ENCODE measurements around the gene CALML3.

CALML3 gene

DNA sequence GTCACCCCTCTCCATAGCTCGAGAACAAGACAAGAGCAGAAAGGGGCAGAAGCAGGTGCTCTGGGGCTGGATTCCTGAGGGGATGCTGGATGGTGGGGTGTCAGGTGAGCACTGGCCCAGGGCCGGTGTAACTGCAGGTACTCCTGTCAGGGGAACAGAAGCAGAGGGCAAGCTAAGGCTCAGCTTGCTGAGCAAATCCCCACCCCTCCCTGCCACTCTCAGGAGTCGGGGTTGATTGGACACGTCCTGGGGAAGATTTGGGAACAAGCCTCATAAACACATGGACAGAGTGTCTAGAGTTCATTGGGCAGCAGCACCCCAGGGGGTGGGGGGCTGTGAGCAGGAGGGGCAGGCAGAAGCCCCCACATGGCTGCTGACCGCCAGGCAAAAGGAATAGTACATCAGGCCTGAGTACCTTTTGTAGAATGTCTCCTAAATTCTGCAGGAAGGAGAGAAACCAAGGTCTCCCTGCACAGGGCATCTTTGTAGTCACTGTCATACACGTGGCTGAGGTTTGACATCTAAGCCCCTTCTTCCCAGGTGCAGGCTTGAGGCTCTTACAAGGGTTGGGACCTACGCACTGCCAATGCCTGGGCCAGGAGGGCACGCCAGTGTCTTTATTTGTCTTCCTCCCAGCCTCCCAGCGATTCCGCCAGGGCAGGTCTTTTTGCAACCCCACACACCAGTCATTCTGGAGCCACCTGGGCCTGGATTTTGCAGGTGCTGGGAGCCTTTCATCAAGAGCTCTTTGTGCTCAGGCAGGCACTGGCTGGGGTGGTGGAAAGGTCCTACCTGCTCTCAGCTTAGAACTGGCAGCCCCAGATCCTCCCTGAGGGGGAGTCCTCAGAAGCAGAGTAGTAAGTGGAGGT lies 2.8 kb downstream of the CALML3 start:
- DNase-seq (ENCODE audit: low spot score) = no peak

DNA sequence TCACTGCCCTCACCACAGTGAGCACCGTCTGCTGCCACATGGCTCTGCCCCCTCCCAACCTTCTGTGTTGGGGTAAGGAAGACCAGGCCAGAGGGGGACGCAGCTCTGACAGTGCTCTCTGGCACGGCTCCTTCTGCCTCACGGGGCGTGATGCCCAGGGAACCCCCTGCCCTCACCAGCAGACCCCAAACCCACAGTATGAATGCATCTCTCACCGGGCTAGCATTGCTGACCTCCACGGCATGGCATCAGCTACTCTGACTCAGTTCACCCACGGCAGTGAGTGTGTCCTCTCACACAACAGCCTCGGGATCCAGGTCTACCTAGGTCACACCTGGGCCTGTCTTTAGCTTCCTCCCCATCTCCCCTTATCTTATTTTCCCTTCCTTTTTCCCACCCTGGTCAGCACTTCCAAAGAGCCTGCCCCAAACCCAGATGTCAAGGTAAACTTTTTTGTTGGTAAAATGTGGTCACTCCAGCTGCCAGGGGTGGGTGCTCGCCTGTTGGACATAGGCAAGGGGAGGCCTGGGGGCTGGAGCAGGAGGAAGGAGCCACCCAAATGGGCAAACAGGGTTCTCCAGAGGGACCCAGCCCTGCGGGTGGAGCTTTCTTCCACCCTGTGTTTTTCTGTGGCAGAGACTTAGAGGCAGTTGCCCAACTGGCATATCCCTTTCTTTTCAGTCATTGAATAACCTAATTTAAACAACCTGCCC lies 4.4 kb downstream of the CALML3 start:
- DNase-seq (ENCODE audit: low spot score) = no peak

DNA sequence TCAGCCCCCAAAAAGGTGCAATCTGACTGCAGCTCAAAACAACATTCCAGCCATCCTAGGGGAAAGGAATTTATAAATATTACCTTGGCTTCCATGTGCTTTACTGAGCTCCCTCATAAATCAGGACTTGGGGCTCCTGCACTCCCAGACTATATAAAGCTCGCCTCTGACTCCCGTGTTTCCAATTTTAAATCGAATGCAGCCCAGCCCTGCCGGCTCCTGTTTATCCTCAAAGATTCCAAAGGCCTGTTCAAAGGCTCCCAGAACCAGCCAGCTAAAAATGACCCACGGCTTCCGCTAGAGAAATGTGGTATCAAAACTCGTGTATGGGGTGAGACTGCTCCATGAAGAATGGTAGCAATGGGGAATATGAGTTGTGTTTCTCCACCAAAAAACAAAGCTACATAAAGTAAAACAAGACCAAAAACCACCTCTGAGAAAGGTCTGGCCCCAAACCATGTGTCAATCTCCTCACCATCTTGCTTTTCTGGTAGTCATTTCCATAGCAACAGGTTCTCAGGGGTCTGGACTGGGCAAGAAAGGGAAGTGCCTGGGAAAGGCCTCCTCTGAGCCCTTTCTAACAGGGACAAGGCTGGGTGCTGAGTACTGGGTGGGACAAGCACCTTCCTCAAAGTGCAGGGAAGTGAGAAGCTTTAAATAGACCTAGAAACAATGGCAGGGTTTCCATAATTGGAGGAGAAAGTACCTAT lies 5.1 kb downstream of the CALML3 start:
- no peak for DNase-seq (ENCODE audit: low spot score)

DNA sequence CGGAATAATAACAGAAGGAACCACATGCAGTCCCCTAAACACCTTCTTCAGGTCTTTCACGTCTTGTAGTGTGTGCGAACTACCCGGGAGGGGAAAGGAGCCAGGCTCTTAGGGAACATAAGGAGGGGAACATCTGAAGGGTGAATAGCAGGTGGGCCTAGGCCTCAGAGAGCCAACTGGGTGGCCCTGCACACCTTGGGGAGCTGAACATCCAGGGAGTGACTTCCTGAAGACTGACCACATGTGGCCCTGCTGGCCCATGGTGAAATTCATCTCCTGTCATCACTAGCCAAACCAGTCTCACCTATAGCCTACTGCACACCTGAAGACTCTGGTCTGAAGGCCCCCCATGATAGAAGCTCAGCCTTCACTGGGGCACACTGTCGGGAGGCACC lies 5.6 kb downstream of the CALML3 start:
- DNase-seq (ENCODE audit: low spot score) = no peak

DNA sequence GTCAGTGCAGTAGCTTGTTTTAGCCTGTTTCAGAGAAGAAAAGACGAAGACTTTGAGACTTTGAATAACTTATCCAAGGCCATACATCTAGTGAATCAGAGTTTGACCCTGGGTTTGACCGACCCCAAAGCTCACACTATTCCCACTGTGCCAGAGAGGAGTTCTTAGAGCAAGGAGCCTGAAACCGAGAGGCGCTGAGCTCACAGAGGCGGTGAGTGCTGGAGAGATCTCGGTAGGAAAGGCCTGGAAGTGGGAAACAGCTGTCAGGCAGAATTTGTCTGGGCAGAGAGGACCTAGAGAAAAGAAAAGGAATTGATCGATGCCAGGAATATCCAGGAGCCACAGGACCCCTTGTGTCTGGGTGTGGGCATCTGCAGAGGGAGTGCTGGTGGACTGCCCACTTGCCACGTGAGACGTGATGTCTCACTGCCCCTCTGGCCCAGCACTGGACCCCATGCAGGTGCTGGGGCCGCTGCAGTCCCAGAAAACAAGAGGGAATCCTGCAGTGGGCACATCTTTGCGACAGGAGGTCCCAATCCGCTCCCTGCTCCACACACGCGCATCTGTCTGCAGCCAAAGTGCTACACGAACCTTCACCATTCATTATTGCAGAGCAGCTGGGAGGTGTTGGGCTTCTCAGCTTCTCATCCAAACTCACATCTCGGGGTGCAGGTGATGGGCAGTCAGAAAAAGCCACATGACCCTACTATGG lies 6.2 kb downstream of the CALML3 start:
- no peak for DNase-seq (ENCODE audit: low spot score)

DNA sequence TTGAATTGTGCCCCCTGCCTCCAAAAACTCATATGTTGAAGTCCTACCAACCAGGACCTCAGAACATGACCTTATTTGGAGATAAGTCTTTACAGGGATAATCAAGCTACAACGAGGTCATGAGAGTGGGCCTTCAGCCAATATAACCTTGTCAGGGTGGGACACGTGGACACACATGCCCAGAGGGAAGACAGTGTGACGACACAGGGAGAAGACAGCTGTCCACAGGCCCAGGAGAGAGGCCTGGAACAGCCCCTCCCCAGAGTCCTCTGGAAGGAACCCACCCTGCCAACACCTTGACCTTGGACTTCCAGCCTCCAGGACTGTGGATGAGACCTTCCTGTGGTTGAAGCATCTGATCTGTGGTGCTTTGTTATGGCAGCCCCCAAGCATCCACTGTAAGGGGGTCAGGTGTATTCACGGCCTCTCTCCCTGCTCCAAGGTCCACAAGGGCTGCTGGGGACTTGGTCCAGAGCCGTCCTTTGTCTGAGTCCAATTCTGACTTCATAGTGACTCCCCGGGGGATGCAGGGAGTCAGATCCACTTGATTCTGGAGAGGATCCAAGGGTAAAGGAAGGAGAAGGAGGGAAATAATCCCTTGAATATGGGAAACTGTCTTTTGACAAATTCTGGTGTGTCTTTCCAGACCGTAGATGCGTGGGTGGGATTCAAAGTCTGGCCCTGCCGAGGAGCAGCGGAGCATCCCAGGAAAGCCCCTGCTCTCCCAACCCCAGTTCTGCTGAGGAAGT lies 7.0 kb downstream of the CALML3 start:
- DNase-seq (ENCODE audit: low spot score) = no peak

DNA sequence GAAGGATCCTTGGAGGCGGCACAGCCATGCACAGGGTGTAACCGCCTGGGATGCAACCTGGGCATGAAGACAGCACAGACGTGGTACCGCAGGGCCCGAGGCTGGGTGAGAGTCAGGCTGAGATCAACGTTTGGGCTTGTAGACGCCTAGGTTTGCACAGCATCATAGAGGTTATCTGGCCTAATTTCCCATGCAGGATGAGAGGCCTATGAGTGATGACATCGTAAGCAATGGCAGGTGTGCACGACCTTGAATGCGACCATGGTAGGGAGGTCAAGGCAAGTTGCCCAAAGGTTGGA lies 7.5 kb downstream of the CALML3 start:
- DNase-seq (ENCODE audit: low spot score) = no peak

DNA sequence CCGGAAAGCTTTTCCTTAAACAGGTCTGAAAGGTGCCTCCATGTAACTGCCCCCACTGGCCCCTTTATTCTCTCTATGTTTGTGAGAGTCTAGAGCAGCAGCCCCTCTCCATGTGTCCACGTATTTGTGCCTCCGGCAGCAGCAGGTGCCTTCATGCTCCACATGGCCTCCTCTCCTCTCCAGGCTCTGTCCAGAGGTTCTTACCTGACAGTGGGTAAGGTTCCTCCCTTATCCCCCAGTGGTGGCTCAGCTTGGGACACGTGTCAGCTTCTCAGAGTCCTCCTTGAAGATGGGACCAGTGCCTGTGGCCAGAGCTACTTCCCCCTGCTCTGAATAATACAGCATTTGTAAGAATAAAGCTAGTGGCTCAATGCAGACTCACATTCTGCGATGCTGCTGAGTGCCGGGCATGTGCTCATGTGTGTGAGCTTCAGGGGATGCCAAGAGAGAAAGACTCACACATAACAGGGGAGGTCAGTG lies 7.9 kb downstream of the CALML3 start:
- DNase-seq (ENCODE audit: low spot score) = no peak

DNA sequence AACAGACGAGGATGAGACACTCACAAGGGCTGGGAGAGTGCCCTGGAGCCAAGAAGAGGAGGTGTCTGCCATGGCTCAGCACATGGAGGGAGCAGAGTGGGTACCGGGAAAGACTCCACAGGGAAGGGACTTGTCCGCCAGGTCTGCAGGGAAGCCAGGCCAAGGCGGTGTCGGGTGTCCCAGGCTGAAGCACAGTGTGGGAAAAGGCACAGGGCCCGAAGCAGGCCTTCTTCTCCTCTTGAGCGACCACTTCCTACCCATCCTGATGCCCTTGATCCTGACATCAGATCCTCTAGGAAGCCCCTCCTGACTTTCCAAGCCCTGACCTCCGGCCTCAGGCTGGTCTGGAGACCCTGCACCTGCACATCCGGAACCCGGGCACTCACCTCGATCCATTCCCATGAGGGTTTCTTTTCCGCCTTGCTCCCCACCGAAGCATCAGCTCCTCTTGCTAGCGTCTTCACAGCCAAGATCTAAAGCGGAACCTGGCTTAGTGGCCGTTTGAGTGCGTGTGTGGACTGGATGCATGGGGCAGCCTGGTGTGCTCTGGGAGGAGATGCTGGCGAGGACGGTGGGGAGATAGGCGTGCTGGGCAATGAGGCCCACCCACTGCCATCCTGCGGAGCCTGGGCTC lies 8.5 kb downstream of the CALML3 start:
- DNase-seq (ENCODE audit: low spot score) = no peak

DNA sequence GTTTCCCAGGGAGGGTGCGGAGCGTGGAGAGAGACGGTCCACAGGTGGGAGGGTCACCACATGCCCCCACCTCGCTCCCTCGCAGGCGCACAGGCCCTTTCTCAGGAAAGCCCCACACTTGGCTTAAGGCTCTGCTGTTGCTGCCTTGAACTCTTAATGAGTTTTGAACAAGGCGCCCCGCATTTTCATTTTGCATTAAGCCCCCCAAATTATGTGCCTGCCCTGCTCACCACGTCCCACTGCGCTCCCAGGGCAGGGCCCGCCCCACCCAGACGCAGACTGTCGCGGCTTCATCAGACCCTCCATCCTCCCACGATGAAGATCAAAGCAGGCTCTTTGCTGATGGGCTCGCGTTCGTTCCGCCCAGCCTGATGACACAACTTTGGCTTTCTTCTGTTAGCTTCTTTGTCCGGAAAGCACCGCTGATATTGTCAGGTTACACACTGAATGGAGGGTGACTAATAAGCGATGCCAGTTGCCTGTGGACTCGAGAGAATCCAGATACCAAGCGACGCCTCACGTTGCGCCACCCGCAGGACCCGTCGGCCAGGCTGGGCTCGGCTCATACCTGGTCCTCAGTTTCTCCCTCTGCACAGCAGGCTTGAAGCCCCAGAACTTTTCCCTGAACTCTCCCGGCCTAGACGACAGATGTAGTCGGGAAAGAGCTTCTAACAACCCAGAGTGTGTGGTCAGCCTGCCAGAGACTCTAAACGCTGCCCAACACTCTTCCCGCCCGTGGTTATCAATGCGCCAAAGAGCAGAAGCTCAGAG lies 9.5 kb downstream of the CALML3 start:
- DNase-seq (ENCODE audit: low spot score) = no peak

DNA sequence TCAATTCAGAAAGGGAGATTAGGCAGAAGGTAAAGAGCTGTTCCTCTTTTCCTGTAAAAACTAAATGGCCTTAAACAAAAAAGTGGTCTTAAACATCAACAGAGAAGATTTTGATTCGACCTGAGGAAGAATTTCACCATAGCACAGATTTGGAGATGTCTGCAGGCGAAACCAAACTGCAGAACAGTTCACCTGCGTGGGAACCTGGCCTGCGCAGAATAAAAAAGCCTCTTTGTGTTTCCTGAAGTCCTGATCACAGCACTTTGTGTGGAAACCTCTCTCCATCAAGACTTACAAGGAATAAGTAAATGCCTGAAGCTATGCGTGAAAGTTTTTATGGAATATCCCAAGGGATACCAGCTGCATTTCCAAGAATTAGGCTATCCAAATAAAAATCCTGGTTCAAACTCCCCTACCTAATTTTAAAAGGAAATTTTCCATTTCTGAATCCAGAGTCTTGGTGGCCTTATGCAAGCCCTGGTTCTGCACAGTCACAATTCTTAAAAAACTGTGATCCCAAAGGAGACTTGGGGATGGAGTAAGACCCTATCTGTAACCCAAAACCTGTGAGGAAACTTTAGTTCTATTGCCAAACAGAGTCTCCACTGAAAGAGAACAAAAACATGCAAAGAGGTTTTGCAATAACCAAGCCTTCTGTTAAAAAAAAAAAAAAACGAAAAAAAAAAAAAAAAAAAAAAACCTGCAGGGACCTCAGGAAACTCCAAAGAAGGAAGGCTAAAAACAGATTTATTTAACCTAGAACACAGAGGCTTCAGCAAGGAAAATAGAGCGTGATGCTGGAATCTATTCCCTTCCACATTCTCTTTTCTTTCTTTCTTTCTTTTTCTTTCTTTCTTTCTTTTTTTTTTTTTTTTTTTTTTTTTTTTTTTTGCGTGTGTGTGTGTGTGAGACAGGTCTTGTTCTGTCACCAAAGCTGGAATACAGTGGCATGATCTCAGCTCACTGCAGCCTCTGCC lies 10.4 kb downstream of the CALML3 start:
- DNase-seq (ENCODE audit: low spot score) = no peak

DNA sequence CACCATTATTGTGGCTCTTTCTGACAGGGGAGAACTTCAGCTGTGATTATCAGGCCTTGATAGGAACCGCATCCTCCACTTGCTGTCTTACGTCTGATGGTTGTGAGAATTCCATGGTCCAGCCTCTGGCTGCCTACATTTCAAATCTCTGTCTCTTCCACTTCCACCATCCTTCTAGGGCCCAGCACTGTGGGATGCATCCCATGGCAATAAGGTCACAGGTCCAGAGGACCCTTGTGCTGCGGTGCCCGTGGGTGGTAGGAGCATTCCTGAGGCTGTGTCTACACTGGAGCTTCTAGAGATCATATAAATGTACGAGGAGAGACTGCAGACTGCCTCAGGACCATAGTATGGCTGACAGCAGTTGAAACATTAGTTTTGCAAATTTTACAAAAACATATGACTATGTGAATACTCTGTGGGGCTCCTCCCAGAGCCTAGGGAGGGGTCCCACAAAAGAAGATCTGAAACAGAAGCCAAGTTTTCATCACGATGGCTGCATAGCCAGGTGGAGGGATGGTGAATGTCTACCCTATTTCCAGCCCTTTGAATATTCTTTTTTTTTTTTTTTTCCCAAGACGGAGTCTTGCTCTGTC lies 11.8 kb downstream of the CALML3 start:
- no peak for DNase-seq (ENCODE audit: low spot score)

DNA sequence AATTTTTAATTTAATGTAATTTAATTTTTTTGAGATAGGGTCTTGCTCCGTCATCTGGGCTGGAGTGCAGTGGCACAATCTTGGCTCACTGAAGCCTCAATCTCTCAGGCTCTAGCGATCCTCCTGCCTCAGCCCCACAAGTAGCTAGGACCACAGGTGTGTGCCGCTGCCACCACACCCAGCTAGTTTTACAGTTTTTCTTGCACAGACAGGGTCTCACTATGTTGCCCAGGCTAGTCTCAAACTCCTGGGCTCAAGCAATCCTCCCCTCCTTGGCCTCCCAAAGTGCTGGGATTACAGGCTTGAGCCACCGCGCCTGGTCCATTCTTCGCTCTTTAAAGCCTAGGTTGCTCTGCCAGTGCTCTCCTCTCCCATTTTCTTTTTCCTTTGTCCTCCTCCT lies 12.9 kb downstream of the CALML3 start:
- DNase-seq (ENCODE audit: low spot score) = no peak

DNA sequence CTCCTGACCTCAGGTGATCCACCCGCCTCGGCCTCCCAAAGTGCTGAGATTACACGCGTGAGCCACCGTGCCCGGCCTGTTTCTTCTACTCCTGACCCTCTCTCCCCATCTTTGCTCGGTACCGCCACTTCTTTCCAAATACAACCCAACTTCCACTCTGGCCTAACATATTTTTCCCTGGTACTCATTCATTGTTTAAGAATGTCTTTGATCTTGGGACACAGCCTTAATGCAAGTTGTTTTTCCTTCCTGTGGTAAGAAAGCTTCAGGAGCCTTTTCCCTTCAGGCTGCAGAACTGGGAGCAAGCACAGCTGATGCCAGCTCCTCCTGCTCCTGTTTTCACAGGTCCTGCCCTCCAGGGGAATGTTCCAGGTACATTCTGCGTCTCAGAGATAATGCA lies 13.7 kb downstream of the CALML3 start:
- DNase-seq (ENCODE audit: low spot score) = no peak

DNA sequence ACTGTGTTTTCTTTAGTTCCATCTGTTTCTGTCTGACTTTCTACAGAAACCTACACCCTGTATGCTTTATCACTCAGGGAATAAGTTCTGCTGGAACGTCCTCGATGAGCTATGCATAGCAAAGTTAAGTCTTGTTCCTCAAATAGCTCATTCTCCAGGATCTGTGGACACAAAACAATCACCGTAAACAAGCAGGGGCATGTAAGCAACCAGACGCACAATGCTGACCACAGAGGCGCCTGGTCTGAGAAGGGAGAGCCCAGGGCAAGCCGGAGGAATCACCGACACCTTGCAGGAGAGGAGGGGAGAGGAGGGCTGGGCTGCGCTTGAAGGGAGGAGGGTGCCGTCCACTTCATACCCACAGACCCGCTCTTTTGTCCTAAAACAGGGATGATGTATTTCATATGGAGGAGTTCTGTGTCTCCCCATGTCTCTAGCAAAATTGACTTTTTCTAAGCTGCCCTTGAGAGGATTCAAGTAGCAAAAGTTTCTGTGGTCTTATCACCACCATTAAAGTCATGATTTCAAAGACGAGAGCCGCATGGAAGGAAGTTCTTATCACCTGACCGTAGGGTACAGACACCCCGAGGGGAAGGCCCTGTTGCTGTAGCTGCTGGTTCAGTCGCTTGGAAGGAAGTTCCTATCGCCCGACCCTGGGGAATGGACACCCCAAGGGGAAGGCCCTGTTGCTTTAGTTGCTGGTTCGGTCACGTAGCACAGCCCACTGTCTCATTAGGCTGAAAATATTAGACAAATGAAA lies 14.3 kb downstream of the CALML3 start:
- no peak for DNase-seq (ENCODE audit: low spot score)

DNA sequence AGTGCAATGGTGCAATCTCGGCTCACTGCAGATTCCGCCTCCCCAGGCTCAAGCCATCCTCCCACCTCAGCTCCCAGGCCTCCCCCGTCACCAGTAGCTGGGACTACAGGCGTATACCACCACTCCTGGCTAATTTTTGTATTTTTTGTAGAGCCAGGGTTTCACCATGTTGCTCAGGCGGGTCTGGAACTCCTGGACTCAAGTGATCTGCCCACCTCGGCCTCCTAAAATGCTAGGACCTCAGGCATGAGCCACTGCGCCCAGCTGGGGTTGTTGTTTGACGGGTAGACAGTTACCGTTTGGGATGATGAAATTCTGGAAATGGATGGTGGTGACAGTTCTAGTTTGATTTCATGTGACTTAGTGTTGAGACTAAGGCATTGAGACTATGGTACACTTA lies 15.3 kb downstream of the CALML3 start:
- DNase-seq (ENCODE audit: low spot score) = no peak

DNA sequence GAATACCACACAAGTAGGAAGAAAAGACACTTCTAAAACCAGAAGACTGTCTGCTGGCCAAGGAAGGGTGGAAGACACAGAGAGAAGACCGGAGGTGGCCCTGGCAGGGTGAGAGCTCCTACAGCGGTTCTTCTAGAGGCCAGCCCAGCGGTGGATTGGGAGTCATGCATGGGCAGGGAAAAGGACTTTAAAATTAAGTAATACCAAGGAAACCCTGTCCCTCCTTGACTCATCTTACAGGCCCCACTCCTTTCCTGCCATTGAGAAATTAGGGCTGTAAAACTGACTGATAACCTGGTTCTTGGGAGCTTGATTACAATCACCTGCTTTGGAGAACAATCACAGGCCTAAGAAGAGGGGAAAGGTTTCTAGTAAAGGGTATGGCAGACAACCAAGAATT lies 16.1 kb downstream of the CALML3 start:
- no peak for DNase-seq (ENCODE audit: low spot score)

DNA sequence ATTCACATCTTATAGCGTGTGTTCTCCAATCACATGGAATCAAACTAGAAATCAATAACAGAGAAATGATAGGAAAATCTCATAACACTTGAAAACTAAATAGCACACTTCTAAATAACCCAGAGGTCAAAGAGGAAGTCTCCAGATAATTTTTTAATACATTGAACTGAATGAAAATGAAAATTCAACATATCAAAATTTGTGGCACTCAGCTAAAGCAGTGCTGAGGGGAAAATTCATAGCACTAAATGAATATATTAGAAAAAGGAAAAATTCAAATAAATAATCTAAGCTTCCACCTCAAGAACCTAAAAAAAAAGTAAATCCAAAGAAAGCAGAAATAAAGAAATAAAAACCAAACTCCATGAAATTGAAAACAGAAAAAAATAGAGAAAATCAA lies 17.3 kb downstream of the CALML3 start:
- DNase-seq (ENCODE audit: low spot score) = no peak
